ENCODE data around the gene ANXA10.

DNA sequence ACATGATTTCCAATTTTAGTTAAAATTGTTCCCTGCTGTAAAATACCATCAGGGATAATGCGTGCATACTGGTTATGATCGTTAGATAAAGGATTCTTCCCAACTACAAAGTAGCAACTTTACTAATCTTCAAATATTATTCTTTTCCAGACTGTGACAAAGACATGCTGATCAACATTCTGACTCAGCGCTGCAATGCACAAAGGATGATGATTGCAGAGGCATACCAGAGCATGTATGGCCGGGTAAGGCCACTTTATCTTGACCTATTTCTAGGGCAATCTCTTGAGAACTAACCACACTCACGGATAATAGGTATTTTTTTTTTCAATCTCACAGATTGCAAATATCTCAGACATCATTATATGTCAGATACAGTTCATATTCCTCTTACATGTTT lies 47.0 kb downstream of the ANXA10 start:
- TF ChIP-seq, protein P1, sequence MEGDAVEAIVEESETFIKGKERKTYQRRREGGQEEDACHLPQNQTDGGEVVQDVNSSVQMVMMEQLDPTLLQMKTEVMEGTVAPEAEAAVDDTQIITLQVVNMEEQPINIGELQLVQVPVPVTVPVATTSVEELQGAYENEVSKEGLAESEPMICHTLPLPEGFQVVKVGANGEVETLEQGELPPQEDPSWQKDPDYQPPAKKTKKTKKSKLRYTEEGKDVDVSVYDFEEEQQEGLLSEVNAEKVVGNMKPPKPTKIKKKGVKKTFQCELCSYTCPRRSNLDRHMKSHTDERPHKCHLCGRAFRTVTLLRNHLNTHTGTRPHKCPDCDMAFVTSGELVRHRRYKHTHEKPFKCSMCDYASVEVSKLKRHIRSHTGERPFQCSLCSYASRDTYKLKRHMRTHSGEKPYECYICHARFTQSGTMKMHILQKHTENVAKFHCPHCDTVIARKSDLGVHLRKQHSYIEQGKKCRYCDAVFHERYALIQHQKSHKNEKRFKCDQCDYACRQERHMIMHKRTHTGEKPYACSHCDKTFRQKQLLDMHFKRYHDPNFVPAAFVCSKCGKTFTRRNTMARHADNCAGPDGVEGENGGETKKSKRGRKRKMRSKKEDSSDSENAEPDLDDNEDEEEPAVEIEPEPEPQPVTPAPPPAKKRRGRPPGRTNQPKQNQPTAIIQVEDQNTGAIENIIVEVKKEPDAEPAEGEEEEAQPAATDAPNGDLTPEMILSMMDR (conservative IDR thresholded peaks at IDR 0.05), result no peak
- TF ChIP-seq ZFX (IDR thresholded peaks at IDR 0.05), result no peak
